Measurements from ENCODE around the gene NHERF1.

DNA sequence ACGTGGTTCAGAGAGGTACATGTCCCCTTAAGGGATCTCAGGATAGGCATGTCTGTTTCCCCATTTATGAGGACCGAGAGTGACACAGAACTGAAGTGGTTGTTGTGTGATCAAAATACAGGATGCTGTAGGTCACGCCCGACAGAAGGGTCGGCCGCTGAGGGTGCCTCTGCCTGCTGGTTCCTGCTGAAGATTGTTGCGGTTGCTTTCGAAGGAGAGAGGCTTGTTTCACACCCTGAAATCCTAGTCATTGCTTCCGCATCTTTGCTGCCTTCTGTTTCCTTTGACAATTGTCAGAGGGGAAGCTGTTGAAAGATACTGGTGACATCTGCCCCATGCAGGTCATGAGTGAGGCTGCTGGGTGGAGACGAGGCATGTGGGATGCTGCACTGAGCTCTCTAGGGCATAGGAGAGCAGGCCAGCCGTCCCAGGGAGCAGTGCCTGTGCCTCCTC, 31.5 kb downstream of the NHERF1 start:
- TF ChIP-seq, protein P1, sequence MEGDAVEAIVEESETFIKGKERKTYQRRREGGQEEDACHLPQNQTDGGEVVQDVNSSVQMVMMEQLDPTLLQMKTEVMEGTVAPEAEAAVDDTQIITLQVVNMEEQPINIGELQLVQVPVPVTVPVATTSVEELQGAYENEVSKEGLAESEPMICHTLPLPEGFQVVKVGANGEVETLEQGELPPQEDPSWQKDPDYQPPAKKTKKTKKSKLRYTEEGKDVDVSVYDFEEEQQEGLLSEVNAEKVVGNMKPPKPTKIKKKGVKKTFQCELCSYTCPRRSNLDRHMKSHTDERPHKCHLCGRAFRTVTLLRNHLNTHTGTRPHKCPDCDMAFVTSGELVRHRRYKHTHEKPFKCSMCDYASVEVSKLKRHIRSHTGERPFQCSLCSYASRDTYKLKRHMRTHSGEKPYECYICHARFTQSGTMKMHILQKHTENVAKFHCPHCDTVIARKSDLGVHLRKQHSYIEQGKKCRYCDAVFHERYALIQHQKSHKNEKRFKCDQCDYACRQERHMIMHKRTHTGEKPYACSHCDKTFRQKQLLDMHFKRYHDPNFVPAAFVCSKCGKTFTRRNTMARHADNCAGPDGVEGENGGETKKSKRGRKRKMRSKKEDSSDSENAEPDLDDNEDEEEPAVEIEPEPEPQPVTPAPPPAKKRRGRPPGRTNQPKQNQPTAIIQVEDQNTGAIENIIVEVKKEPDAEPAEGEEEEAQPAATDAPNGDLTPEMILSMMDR (IDR thresholded peaks at IDR 0.05), result no peak
- no peak for TF ChIP-seq POLR2A (IDR thresholded peaks at IDR 0.05)
